AG04449 (cell line): ENCODE measurements around the gene BCR.

ENCODE experiments used
- CTCF ChIA-PET: fragments of 350-600 bp; formaldehyde crosslinking; extraction: SDS; loops from one replicate; lab custom pipeline; 2021; ENCODE audit warnings: antibody characterized with exemption; lab: Yijun Ruan, JAX
- POLR2A ChIA-PET: fragments of 400-600, 350-600 bp; formaldehyde crosslinking; extraction: SDS; loops from one replicate; lab custom pipeline; 2020; ENCODE audit warnings: antibody characterized with exemption, inconsistent platforms; lab: Yijun Ruan, JAX
- DNase-seq: peaks from one replicate; pipeline ENCODE4 v3.0.0-alpha.2; 2010; ENCODE audit warnings: low read depth, low spot score
- H3K4me3 ChIP-seq: 2 replicates; pipeline ENCODE4 v1.5.1; 2011; ENCODE audit warnings: low read depth, mild to moderate bottlenecking, control low read depth, low read length
- TF ChIP-seq, protein P1 (sequence below): IDR thresholded peaks from one replicate; pipeline ENCODE4 v1.5.1; 2011; ENCODE audit warnings: mild to moderate bottlenecking, moderate library complexity, low read length, control low read depth, inconsistent platforms; ENCODE audit not compliant: insufficient read depth; ENCODE audit errors: missing control alignments

BCR gene

GRCh38 chr22:23233752-23234408 lies 53.6 kb downstream of the BCR start:
- CTCF ChIA-PET, result interaction anchor here (1.1 to 1.2 kb wide), 3 partner anchors 48 to 58 kb away, joined by 3 to 5 read pairs (median 3); partner anchors contain the start of gene BCR
- POLR2A ChIA-PET, result no interaction called here
- DNase-seq, result no peak
- TF ChIP-seq, protein P1, sequence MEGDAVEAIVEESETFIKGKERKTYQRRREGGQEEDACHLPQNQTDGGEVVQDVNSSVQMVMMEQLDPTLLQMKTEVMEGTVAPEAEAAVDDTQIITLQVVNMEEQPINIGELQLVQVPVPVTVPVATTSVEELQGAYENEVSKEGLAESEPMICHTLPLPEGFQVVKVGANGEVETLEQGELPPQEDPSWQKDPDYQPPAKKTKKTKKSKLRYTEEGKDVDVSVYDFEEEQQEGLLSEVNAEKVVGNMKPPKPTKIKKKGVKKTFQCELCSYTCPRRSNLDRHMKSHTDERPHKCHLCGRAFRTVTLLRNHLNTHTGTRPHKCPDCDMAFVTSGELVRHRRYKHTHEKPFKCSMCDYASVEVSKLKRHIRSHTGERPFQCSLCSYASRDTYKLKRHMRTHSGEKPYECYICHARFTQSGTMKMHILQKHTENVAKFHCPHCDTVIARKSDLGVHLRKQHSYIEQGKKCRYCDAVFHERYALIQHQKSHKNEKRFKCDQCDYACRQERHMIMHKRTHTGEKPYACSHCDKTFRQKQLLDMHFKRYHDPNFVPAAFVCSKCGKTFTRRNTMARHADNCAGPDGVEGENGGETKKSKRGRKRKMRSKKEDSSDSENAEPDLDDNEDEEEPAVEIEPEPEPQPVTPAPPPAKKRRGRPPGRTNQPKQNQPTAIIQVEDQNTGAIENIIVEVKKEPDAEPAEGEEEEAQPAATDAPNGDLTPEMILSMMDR, result no peak
- H3K4me3 ChIP-seq, result no peak overlapping the region

DNA sequence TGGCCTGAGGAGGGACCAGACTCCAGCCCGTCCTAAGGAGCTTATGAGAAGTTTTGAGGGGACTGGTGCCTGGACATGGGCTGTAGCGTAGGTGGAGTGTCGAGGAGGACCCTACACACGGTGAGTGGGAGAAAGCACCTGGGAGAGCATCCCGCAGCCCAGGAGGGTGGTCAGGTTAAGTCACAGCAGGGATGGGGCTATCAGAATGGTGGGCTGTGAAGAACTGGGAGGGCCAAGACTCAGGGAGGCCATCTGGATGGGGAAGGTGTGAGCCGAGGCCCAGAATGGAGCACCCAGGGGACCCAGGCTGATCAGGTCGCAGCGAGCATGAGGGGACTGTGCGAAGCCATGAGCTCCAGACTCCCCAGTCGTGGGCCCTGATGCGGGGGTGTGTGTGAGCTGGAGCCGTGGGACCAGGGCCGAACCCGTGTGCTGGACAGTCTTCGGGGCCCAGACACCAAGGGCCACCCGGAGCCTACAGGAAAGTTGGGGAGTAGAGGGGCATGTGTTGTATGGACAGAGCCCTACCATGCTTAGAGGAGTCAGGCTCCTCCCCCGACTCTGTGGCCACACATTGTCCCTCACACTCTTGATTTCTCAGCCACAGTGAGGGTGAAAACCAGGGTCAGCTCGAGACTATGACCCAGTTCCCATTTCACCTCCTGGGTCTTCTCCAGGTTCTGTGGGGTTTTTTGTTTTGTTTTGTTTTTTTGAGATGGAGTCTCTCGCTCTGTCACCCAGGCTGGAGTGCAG lies 54.3 kb downstream of the BCR start:
- POLR2A ChIA-PET, result no interaction called here
- H3K4me3 ChIP-seq, result no peak overlapping the region
- CTCF ChIA-PET, result interaction anchor here (0.9 to 1.2 kb wide), 4 partner anchors 47 to 58 kb away, joined by 3 to 5 read pairs (median 3); partner anchors contain the start of gene BCR
- DNase-seq, result no peak
- TF ChIP-seq, protein P1, result no peak

GRCh38 chr22:23235425-23235824 lies 55.1 kb downstream of the BCR start:
- no peak overlapping the region for H3K4me3 ChIP-seq
- no peak for DNase-seq
- TF ChIP-seq, protein P1, result no peak
- ChIA-PET POLR2A (interaction anchor here (0.9 kb wide), 1 partner anchor 9 kb away, joined by 3 read pairs; no protein-coding TSS in a partner anchor), CTCF (interaction anchor here (0.9 kb wide), 1 partner anchor 48 kb away, joined by 3 read pairs; no protein-coding TSS in a partner anchor)

DNA sequence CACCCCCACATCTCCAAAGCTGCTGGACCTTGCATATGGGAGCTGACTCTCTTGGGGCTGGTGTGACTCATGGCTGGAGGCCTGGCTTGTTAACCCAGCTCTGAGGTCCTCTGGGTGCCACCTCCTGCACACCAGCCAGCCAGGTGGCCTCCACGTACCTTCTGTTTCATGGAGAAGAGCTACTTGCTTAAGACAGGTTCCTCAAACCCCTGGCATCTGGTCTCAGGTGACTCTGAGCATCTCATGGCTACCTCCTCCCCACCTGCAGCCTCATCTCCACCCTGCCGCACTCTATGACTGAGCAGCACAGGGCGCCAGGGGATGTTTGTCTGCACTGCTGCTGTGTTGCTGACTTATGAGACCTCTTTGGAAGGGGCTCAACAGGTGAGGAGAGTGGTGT lies 55.7 kb downstream of the BCR start:
- TF ChIP-seq, protein P1, result no peak

DNA sequence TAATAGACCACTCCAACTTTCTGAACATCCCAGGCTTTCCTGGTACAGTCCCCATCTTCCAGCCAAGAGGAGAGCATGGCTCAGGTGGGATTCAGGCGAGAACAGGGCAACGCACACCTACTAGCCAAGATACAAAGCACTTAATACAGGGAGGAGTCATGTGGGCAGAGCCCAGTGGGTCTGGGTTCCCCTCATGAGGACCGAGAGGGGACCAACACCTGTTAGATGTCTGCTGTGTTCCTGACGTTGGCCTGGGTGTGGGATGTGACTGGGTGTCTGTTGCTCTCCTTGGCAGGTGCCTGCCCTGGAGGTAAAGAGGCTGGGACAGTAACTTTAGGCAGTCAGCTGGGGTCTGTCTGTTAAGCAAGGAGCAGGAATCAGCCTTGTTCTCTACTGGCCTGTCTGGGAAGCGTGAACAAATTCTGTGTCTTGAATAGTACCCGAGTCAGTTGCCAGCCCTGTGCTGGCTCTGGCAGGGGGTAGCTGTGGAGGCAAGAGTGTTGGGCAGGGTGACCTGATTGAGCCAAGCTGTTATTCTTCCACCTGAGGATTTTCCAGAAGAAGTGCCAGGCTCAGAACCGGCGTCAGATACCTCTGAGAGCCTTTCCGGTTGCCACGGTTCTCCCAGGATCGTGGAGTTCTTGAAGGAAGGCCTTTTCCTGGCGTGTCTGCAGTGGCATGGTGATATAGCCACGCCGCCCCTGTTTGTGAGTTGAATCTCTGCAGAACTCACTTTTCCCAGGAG lies 56.3 kb downstream of the BCR start:
- TF ChIP-seq, protein P1, result no peak
- H3K4me3 ChIP-seq, result no peak overlapping the region
- POLR2A ChIA-PET, result interaction anchor here (0.7 to 0.9 kb wide), 2 partner anchors 11 to 19 kb away, joined by 3 read pairs; no protein-coding TSS in a partner anchor
- CTCF ChIA-PET, result interaction anchor here (1.0 to 1.1 kb wide), 2 partner anchors 10 to 45 kb away, joined by 3 to 4 read pairs; no protein-coding TSS in a partner anchor
- DNase-seq, result no peak

More for the DNA sequence above, 55.7 kb downstream of the BCR start:
- DNase-seq, result no peak
- no peak overlapping the region for H3K4me3 ChIP-seq
- CTCF ChIA-PET, result no interaction called here
- POLR2A ChIA-PET, result interaction anchor here (0.7 to 0.9 kb wide), 2 partner anchors 10 to 18 kb away, joined by 3 read pairs; no protein-coding TSS in a partner anchor
